SK-N-SH (cell line): ENCODE measurements around the gene GABRG3.

Source experiments
- EP300 ChIP-seq, 2 experiments: IDR thresholded peaks; 2 replicates each; pipeline versions ENCODE4 v1.4.0 to v1.6.1; 2012; ENCODE audit warnings: borderline replicate concordance in 1 of 2, low read depth in 1 of 2, low read length in 1 of 2
- EZH2phosphoT487 ChIP-seq: fragments of 200-600 bp; sonication (generic); IDR thresholded peaks from 2 replicates; pipeline ENCODE4 v1.6.1; 2017; ENCODE audit warnings: low read depth, mixed run types, mild to moderate bottlenecking, antibody characterized with exemption, moderate library complexity, borderline replicate concordance
- GABPA ChIP-seq: IDR thresholded peaks from 2 replicates; pipeline ENCODE4 v1.4.0; 2012; ENCODE audit warnings: low read depth, mild to moderate bottlenecking
- JUND ChIP-seq: IDR thresholded peaks from 2 replicates; pipeline ENCODE4 v1.4.0; 2012
- MAX ChIP-seq: IDR thresholded peaks from 2 replicates; pipeline ENCODE4 v1.4.0; 2012; ENCODE audit warnings: low read depth
- MEF2A ChIP-seq: IDR thresholded peaks from 2 replicates; pipeline ENCODE4 v1.4.0; 2012; ENCODE audit warnings: low read depth, borderline replicate concordance
- NFIC ChIP-seq: IDR thresholded peaks from 2 replicates; pipeline ENCODE4 v1.4.0; 2012; ENCODE audit warnings: borderline replicate concordance
- POLR2AphosphoS5 ChIP-seq: IDR thresholded peaks from 2 replicates; pipeline ENCODE4 v1.6.1; 2012; ENCODE audit warnings: low read depth, low read length
- RAD21 ChIP-seq: IDR thresholded peaks from 2 replicates; pipeline ENCODE4 v1.6.1; 2012; ENCODE audit warnings: mild to moderate bottlenecking, low read length
- REST ChIP-seq: IDR thresholded peaks from 2 replicates; pipeline ENCODE4 v1.6.1; 2012; ENCODE audit warnings: mild to moderate bottlenecking, low read depth, low read length, moderate library complexity
- SIN3A ChIP-seq: IDR thresholded peaks from 2 replicates; pipeline ENCODE4 v1.6.1; 2012; ENCODE audit warnings: low read depth, mild to moderate bottlenecking, low read length, moderate library complexity, borderline replicate concordance
- SMC3 ChIP-seq: IDR thresholded peaks from 2 replicates; pipeline ENCODE4 v1.6.1; 2012; ENCODE audit warnings: low read depth, low read length, improper control_type of control experiment
- TAF1 ChIP-seq: IDR thresholded peaks from 2 replicates; pipeline ENCODE4 v1.6.1; 2012; ENCODE audit warnings: low read depth, mild to moderate bottlenecking, low read length, moderate library complexity, borderline replicate concordance
- TF ChIP-seq, protein P1 (sequence below): fragments of 200-600 bp; sonication (generic); IDR thresholded peaks from 2 replicates; pipeline ENCODE4 v1.6.1; 2017; ENCODE audit warnings: antibody characterized with exemption, mild to moderate bottlenecking, moderate library complexity

DNA sequence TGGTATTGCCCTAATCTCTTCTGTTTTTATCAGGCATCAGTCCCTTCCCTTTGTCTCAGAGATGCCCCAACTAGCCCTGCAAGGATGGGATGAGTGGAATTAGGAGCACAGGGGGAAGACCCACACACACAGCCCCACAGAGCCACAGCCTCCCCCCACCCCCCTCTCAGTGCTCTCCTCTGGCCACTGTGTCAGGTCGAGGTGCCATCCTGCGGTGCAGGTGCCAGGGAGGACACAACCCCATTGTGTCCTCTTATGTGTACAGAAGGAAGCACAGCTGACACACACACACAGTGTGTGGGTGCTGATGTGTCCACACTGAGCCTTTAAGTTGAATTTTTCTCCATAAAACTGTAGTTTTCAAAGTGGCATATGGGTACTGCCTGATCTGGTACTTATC lies 593.7 kb downstream of the GABRG3 start:
- no peak for TF ChIP-seq NFIC
- TF ChIP-seq, protein P1, sequence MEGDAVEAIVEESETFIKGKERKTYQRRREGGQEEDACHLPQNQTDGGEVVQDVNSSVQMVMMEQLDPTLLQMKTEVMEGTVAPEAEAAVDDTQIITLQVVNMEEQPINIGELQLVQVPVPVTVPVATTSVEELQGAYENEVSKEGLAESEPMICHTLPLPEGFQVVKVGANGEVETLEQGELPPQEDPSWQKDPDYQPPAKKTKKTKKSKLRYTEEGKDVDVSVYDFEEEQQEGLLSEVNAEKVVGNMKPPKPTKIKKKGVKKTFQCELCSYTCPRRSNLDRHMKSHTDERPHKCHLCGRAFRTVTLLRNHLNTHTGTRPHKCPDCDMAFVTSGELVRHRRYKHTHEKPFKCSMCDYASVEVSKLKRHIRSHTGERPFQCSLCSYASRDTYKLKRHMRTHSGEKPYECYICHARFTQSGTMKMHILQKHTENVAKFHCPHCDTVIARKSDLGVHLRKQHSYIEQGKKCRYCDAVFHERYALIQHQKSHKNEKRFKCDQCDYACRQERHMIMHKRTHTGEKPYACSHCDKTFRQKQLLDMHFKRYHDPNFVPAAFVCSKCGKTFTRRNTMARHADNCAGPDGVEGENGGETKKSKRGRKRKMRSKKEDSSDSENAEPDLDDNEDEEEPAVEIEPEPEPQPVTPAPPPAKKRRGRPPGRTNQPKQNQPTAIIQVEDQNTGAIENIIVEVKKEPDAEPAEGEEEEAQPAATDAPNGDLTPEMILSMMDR = no peak
- TF ChIP-seq RAD21 = no peak
- no peak for TF ChIP-seq SMC3
- no peak for TF ChIP-seq JUND
- TF ChIP-seq EP300 (IDR thresholded peaks at IDR 0.05; ENCODE audit: borderline replicate concordance in 1 of 2, low read depth in 1 of 2, low read length in 1 of 2) = no peak
- no peak for TF ChIP-seq MEF2A
- no peak for TF ChIP-seq SIN3A
- no peak for TF ChIP-seq EZH2phosphoT487
- no peak for TF ChIP-seq POLR2AphosphoS5
- no peak for TF ChIP-seq GABPA
- TF ChIP-seq REST = no peak
- no peak for TF ChIP-seq MAX
- TF ChIP-seq TAF1 = no peak
